GM23248 (cell line): ENCODE measurements around the gene CLCN6.

Experiments used
- EZH2 ChIP-seq: fragments of 200-600 bp; sonication (generic); IDR thresholded peaks from 2 replicates; pipeline ENCODE4 v1.6.1; 2018; ENCODE audit warnings: antibody characterized with exemption, mild to moderate bottlenecking; ENCODE audit not compliant: insufficient read depth, poor library complexity, severe bottlenecking
- EZH2phosphoT487 ChIP-seq: fragments of 200-600 bp; sonication (generic); IDR thresholded peaks from 2 replicates; pipeline ENCODE4 v1.6.1; 2018; ENCODE audit warnings: antibody characterized with exemption, moderate library complexity, mild to moderate bottlenecking, low read depth; ENCODE audit not compliant: insufficient read depth

DNA sequence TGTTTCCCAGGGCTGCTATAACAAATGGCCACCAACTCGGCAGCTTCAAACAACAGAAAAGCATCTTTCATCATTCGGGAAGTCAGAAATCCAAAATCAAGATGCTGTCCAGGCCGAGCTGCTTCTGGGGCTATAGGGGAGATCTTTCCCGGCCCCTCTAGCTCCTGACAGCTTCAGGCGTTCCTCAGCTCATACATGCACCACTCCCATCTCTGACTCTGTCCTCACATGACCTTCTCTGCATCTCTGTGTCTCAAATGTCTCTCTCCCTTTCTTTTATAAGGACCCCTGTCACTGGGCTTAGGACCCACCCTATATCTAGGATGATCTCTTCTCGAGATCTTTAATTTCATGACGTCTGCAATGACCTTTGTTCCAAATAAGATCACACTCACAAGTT, 66.6 kb downstream of the CLCN6 start:
- no peak for TF ChIP-seq EZH2
- TF ChIP-seq EZH2phosphoT487 = no peak
